Brain microvascular endothelial cell (primary cell): ENCODE data around the gene PHF21A.

Experiments
- DNase-seq: peaks from one replicate; pipeline ENCODE4 v3.0.0-alpha.2; 2020
- H3K27ac ChIP-seq: fragments of 250-450 bp; sonication (Bioruptor Pico); 2 replicates; pipeline ENCODE4 v1.5.1; 2020; ENCODE audit warnings: mild to moderate bottlenecking, moderate library complexity
- H3K27me3 ChIP-seq: fragments of 250-450 bp; sonication (Bioruptor Pico); replicated peaks from 2 replicates; pipeline ENCODE4 v1.5.1; 2020; ENCODE audit warnings: mild to moderate bottlenecking
- H3K36me3 ChIP-seq: fragments of 250-450 bp; sonication (Bioruptor Pico); replicated peaks from 2 replicates; pipeline ENCODE4 v1.5.1; 2020; ENCODE audit warnings: mild to moderate bottlenecking
- H3K4me3 ChIP-seq: 2 replicates; pipeline ENCODE4 v1.5.1; 2011; ENCODE audit warnings: low read depth, mild to moderate bottlenecking, control low read depth, low read length, moderate library complexity
- CTCF ChIP-seq: IDR thresholded peaks from 2 replicates; pipeline ENCODE4 v1.5.1; 2011; ENCODE audit warnings: low read depth, mild to moderate bottlenecking, moderate library complexity, low read length, control low read depth, inconsistent platforms; ENCODE audit errors: missing control alignments
- in situ Hi-C: cut with HindIII; loops from 2 replicates; pipeline ENCODE4 v1.10.0; 2017; ENCODE audit warnings: low sequenced_read_pairs, low pct_ligation_motif_present

The PHF21A gene

DNA sequence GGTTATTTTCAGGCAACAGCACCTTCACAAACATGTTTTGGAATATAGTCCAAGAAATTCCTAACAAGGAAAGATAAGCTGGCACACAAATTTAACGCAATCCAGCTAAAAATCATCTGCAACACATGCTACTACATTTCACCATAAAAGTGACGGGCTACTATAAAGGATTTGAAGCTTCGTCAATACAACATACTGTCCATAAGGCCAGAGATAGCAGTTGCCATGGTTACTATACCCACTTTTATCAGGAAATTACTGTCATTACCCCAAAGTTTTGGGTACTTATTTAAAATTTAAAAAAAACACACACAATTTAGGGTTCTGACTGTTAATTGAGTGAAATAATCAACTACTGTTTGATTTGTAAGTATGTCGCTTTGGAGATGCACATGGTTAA, 6.9 kb downstream of the PHF21A start:
- no peak overlapping the region for H3K4me3 ChIP-seq
- TF ChIP-seq CTCF, result no peak
- in situ Hi-C loops, result no loop called here
- no peak for DNase-seq
- H3K27me3 ChIP-seq, result no peaks in the 10 kb centered on the region
- no peak overlapping the region for H3K27ac ChIP-seq
- no peaks in the 10 kb centered on the region for H3K36me3 ChIP-seq

DNA sequence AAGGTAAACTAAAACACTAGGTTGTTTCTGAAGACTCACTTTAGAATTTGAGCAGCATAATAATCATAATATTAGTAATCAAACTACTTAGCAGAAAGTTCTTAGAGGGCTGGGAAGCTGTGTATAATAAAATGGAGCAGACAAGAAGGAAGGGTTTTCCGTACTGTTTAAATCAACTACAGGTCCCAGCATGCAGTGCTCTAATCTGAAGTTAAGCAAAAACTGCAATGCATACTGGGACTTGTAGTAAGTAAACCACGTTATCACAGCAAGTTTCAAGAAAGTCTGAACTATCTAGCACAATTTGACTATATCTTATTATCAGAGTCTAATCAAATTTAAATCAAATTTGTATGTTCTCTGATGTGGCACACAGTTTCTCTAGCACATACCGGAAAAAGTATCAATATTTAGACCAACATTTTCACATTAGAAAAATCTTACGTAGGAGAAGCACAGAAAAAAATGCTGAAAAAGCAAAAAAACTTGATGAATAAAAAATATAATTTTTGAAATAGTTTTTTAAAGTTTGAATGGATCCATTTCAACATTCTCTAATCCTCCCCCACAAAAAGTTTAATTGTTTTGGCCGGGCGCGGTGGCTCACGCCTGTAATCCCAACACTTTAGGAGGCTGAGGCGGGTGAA, 8.2 kb downstream of the PHF21A start:
- no peak overlapping the region for H3K4me3 ChIP-seq
- no peak for TF ChIP-seq CTCF
- peak; percentile 54 for DNase-seq
- no peak overlapping the region for H3K27ac ChIP-seq
- no peaks in the 10 kb centered on the region for H3K27me3 ChIP-seq
- no peaks in the 10 kb centered on the region for H3K36me3 ChIP-seq
- in situ Hi-C loops, result no loop called here

DNA sequence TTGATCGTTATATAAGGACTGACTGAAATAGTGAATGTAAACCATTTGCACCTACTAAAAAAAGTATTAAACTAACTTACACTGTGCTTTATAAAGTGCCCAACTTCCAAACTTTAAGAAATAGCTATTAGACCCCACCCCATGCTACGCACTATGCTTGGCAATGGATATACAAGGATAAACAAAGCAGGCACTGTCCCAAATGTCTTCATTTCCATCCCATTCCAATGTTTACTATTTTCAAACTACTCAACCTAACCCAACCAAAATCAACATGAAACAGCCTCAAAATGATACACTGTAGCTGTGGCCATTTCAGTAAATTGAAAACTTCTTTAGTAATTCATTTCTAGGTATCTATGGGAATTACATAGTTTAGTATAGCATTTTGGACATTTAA, 12.5 kb downstream of the PHF21A start:
- no peak for TF ChIP-seq CTCF
- Histone ChIP-seq H3K27me3 (no peaks in the 10 kb centered on the region), H3K27ac (no peak overlapping the region), H3K4me3 (no peak overlapping the region), H3K36me3 (no peaks in the 10 kb centered on the region)
- DNase-seq, result no peak
- in situ Hi-C loops, result no loop called here

DNA sequence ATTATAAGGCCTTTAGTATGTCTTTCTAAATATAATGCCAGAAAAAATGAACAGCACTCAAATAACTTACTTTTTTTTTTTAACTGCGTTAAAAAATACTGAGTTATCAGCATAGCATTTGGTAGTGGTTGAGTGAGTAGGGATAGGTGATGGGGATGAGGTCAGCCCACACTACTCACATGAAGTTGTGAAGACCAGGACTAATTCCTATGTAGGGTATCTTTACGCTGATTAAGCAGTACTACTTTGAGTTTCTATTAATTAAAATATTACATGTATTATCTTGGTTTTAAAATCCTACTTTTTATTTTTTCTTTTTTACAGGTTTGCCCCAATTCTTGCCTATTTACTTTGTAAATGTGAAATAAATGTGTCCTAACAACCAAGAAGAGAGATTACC, 13.5 kb downstream of the PHF21A start:
- no peak for DNase-seq
- TF ChIP-seq CTCF, result no peak
- H3K36me3 ChIP-seq, result no peaks in the 10 kb centered on the region
- in situ Hi-C loops, result no loop called here
- no peaks in the 10 kb centered on the region for H3K27me3 ChIP-seq
- H3K4me3 ChIP-seq, result no peak overlapping the region
- H3K27ac ChIP-seq, result no peak overlapping the region

DNA sequence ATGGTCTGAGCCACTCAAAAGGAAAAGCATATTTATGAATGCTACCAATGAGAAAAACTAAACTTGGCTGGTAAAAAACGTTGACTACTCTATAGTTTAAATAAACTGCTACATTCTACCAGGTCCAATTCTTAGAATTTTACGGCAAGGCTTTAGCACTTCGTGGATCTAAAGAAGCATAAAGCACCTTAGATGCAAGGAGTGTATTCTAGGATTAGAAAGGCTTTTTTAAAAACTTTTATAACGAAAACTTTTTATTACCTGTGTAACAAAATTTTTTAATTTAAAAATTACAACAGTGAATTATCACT, 13.9 kb downstream of the PHF21A start:
- in situ Hi-C loops, result no loop called here
- Histone ChIP-seq H3K4me3 (no peak overlapping the region), H3K36me3 (no peaks in the 10 kb centered on the region), H3K27ac (no peak overlapping the region), H3K27me3 (no peaks in the 10 kb centered on the region)
- DNase-seq, result no peak
- TF ChIP-seq CTCF, result no peak
